Transverse colon (tissue), 4 donors: ENCODE results near the gene GAGE12G.
"Not testable (repeated sequence)": the region's sequence is repeated elsewhere in the genome, so short reads cannot be mapped to it uniquely, and the experiment has no call there.

Experiments
- EP300 ChIP-seq: sonication (generic); formaldehyde crosslinking; IDR thresholded peaks from one replicate; pipeline ENCODE4 v1.6.1; 2017; ENCODE audit warnings: antibody characterized with exemption, low read depth
- POLR2A ChIP-seq: fragments of 450-650 bp; IDR thresholded peaks from one replicate; pipeline ENCODE4 v1.6.1; 2016; ENCODE audit warnings: antibody characterized with exemption, mild to moderate bottlenecking, moderate library complexity
- POLR2AphosphoS5 ChIP-seq, 3 donors: sonication (generic); formaldehyde crosslinking; IDR thresholded peaks; one replicate each; pipeline ENCODE4 v1.6.1; 2016; ENCODE audit warnings: antibody characterized with exemption in 3 of 3
- TF ChIP-seq, protein P1 (sequence below), 5 experiments: fragments of 200-600 bp in 3 of 5; fragments of 450-650 bp in 2 of 5; sonication (generic) in 3 of 5; IDR thresholded peaks; 1 replicate in 2 of 5; 2 replicates in 3 of 5; pipeline ENCODE4 v1.5.1; 2016 to 2017; ENCODE audit warnings: antibody characterized with exemption in 5 of 5, inconsistent platforms in 3 of 5, mild to moderate bottlenecking in 2 of 5, moderate library complexity in 1 of 5

DNA sequence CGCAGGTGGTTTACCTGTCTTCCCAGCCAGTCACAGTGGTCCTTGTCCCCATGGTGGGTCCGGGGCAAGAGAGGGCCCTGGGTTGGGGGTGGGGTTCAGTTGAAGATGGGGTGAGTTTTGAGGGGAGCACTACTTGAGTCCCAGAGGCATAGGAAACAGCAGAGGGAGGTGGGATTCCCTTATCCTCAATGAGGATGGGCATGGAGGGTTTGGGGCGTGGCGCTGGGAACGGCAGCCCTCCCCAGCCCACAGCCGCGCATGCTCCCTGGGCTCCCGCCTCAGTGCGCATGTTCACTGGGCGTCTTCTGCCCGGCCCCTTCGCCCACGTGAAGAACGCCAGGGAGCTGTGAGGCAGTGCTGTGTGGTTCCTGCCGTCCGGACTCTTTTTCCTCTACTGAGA is 28.8 kb upstream of the GAGE12G start, which contains the start of gene GAGE12D:
- TF ChIP-seq, protein P1, sequence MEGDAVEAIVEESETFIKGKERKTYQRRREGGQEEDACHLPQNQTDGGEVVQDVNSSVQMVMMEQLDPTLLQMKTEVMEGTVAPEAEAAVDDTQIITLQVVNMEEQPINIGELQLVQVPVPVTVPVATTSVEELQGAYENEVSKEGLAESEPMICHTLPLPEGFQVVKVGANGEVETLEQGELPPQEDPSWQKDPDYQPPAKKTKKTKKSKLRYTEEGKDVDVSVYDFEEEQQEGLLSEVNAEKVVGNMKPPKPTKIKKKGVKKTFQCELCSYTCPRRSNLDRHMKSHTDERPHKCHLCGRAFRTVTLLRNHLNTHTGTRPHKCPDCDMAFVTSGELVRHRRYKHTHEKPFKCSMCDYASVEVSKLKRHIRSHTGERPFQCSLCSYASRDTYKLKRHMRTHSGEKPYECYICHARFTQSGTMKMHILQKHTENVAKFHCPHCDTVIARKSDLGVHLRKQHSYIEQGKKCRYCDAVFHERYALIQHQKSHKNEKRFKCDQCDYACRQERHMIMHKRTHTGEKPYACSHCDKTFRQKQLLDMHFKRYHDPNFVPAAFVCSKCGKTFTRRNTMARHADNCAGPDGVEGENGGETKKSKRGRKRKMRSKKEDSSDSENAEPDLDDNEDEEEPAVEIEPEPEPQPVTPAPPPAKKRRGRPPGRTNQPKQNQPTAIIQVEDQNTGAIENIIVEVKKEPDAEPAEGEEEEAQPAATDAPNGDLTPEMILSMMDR (IDR thresholded peaks at IDR 0.05): not testable (repeated sequence)
- not testable (repeated sequence) for TF ChIP-seq EP300; POLR2AphosphoS5 (IDR thresholded peaks at IDR 0.05); POLR2A
